Ishikawa (cell line): ENCODE data around the gene SLC25A34.

ENCODE experiments used
- CEBPB ChIP-seq: IDR thresholded peaks from 2 replicates; pipeline ENCODE4 v1.6.1; 2012
- CREB1 ChIP-seq: IDR thresholded peaks from 2 replicates; pipeline ENCODE4 v1.6.1; 2012; ENCODE audit warnings: low read depth
- EGR1 ChIP-seq: IDR thresholded peaks from 2 replicates; pipeline ENCODE4 v1.6.1; 2012
- EP300 ChIP-seq: IDR thresholded peaks from 2 replicates; pipeline ENCODE4 v1.6.1; 2012; ENCODE audit warnings: borderline replicate concordance
- FOXM1 ChIP-seq: IDR thresholded peaks from 2 replicates; pipeline ENCODE4 v1.6.1; 2012; ENCODE audit warnings: low read depth, borderline replicate concordance
- MAX ChIP-seq: IDR thresholded peaks from 2 replicates; pipeline ENCODE4 v1.6.1; 2012
- NFIC ChIP-seq: IDR thresholded peaks from 2 replicates; pipeline ENCODE4 v1.6.1; 2012
- RAD21 ChIP-seq: IDR thresholded peaks from 2 replicates; pipeline ENCODE4 v1.6.1; 2012; ENCODE audit warnings: low read depth
- REST ChIP-seq: IDR thresholded peaks from 2 replicates; pipeline ENCODE4 v1.6.1; 2012; ENCODE audit warnings: low read depth, mild to moderate bottlenecking
- TAF1 ChIP-seq: IDR thresholded peaks from 2 replicates; pipeline ENCODE4 v1.6.1; 2012; ENCODE audit warnings: low read depth, mild to moderate bottlenecking
- TCF12 ChIP-seq: IDR thresholded peaks from 2 replicates; pipeline ENCODE4 v1.6.1; 2012; ENCODE audit warnings: low read depth
- TEAD4 ChIP-seq: IDR thresholded peaks from 2 replicates; pipeline ENCODE4 v1.6.1; 2012
- USF1 ChIP-seq: IDR thresholded peaks from 2 replicates; pipeline ENCODE4 v1.6.1; 2012
- YY1 ChIP-seq: IDR thresholded peaks from 2 replicates; pipeline ENCODE4 v1.6.1; 2012; ENCODE audit warnings: low read depth
- ZBTB7A ChIP-seq: IDR thresholded peaks from 2 replicates; pipeline ENCODE4 v1.6.1; 2012; ENCODE audit warnings: low read depth

SLC25A34 gene

GRCh38 chr1:15736038-15736891, at the start of gene SLC25A34:
TSS of gene SLC25A34 (plus strand) at chr1:15736258. CDS start at chr1:15736486, 228 bp downstream.
- TF ChIP-seq TEAD4 (no peak), EGR1 (no peak), NFIC (0 out of 2 replicates have a peak, but pooled peaks have one; percentile 22), CEBPB (no peak), TCF12 (peak; percentile 39; the same call in 1 of the 2 replicates), CREB1 (no peak)

GRCh38 chr1:15687446-15687845, 48.6 kb upstream of the SLC25A34 start:
- no peak for TF ChIP-seq YY1
- TF ChIP-seq EGR1, result no peak
- no peak for TF ChIP-seq TCF12
- no peak for TF ChIP-seq USF1
- TF ChIP-seq RAD21, result no peak
- no peak for TF ChIP-seq NFIC
- no peak for TF ChIP-seq FOXM1
- TF ChIP-seq REST, result no peak
- no peak for TF ChIP-seq MAX
- TF ChIP-seq EP300, result no peak
- no peak for TF ChIP-seq CEBPB
- no peak for TF ChIP-seq TEAD4
- TF ChIP-seq TAF1, result no peak
- TF ChIP-seq CREB1, result no peak
- TF ChIP-seq ZBTB7A, result no peak

- no peak for TF ChIP-seq RAD21
- TF ChIP-seq MAX, result no peak
Measured at GRCh38 chr1:15690317-15690716, 45.7 kb upstream of the SLC25A34 start.

GRCh38 chr1:15691434-15692032, 44.5 kb upstream of the SLC25A34 start:
- no peak for TF ChIP-seq TAF1
- no peak for TF ChIP-seq MAX
- TF ChIP-seq EGR1, result no peak

- TF ChIP-seq EP300 (no peak), YY1 (no peak), EGR1 (no peak), TCF12 (no peak), TAF1 (no peak), MAX (no peak), REST (no peak), CEBPB (no peak), FOXM1 (no peak), ZBTB7A (no peak), TEAD4 (no peak), CREB1 (no peak), NFIC (no peak), USF1 (no peak), RAD21 (no peak)
Measured at GRCh38 chr1:15692121-15692682, 43.9 kb upstream of the SLC25A34 start.
